ENCODE measurements around the gene NOX3. TPM values are rescaled to one million over a fixed set of nuclear protein-coding genes. Genes with fewer than 3 reads are reported as not detected.
"Not testable (repeated sequence)": the region's sequence is repeated elsewhere in the genome, so short reads cannot be mapped to it uniquely, and the experiment has no call there.

The NOX3 gene
- total and polyA plus RNA-seq, 2 donors from 2014 or later = not detected

GRCh38 chr6:155473741-155474140 lies 18.1 kb upstream of the NOX3 start:
- FAIRE-seq = no peak
- Histone ChIP-seq H3K4me3 (ENCODE audit: low read length in 3 of 3) (no peak overlapping the region), H3K27me3 (ENCODE audit: control insufficient read depth, insufficient read depth, low read length) (no peaks in the 10 kb centered on the region), H3K9ac (ENCODE audit: low read length in 3 of 3) (no peak overlapping the region), H3K36me3 (ENCODE audit: control insufficient read depth in 2 of 3, insufficient read depth in 3 of 3, low read length in 3 of 3) (no peaks in the 10 kb centered on the region), H3K27ac (ENCODE audit: low read depth in 2 of 2, low read length in 2 of 2) (no peak overlapping the region), H3K9me3 (ENCODE audit: control insufficient read depth in 2 of 3, insufficient read depth in 1 of 3, low read length in 3 of 3) (no peaks in the 10 kb centered on the region), H3K4me1 (ENCODE audit: control insufficient read depth in 2 of 3, insufficient read depth in 2 of 3, low read depth in 1 of 3, low read length in 3 of 3) (no peaks in the 10 kb centered on the region)
- DNase-seq = no peak
- intact Hi-C loops (cut with DNase I) = no loop called here
- no peak for TF ChIP-seq CTCF (IDR thresholded peaks at IDR 0.05; ENCODE audit: borderline replicate concordance, extremely low read depth, insufficient read depth)

- Histone ChIP-seq H3K36me3 (ENCODE audit: control insufficient read depth in 2 of 3, insufficient read depth in 3 of 3, low read length in 3 of 3) (no peaks in the 10 kb centered on the region), H3K9ac (ENCODE audit: low read length in 3 of 3) (no peak overlapping the region), H3K27me3 (ENCODE audit: control insufficient read depth, insufficient read depth, low read length) (no peaks in the 10 kb centered on the region), H3K9me3 (ENCODE audit: control insufficient read depth in 2 of 3, insufficient read depth in 1 of 3, low read length in 3 of 3) (no peaks in the 10 kb centered on the region), H3K4me3 (ENCODE audit: low read length in 3 of 3) (no peak overlapping the region), H3K4me1 (ENCODE audit: control insufficient read depth in 2 of 3, insufficient read depth in 2 of 3, low read depth in 1 of 3, low read length in 3 of 3) (no peaks in the 10 kb centered on the region), H3K27ac (ENCODE audit: low read depth in 2 of 2, low read length in 2 of 2) (no peak overlapping the region)
- FAIRE-seq (no peak), DNase-seq (no peak)
- intact Hi-C loops (cut with DNase I) = no loop called here
- no peak for TF ChIP-seq CTCF (IDR thresholded peaks at IDR 0.05; ENCODE audit: borderline replicate concordance, extremely low read depth, insufficient read depth)
Observed at GRCh38 chr6:155472886-155473285, 17.2 kb upstream of the NOX3 start.

GRCh38 chr6:155470979-155471616 lies 15.5 kb upstream of the NOX3 start:
- H3K9ac ChIP-seq (ENCODE audit: low read length in 3 of 3); intact Hi-C loops (cut with DNase I); H3K4me3 ChIP-seq (ENCODE audit: low read length in 3 of 3); DNase-seq; H3K9me3 ChIP-seq (ENCODE audit: control insufficient read depth in 2 of 3, insufficient read depth in 1 of 3, low read length in 3 of 3); FAIRE-seq; H3K27me3 ChIP-seq (ENCODE audit: control insufficient read depth, insufficient read depth, low read length); H3K27ac ChIP-seq (ENCODE audit: low read depth in 2 of 2, low read length in 2 of 2); H3K36me3 ChIP-seq (ENCODE audit: control insufficient read depth in 2 of 3, insufficient read depth in 3 of 3, low read length in 3 of 3); H3K4me1 ChIP-seq (ENCODE audit: control insufficient read depth in 2 of 3, insufficient read depth in 2 of 3, low read depth in 1 of 3, low read length in 3 of 3): not testable (repeated sequence)

GRCh38 chr6:155468543-155468942 lies 12.9 kb upstream of the NOX3 start:
- H3K9ac ChIP-seq (ENCODE audit: low read length in 3 of 3); H3K4me1 ChIP-seq (ENCODE audit: control insufficient read depth in 2 of 3, insufficient read depth in 2 of 3, low read depth in 1 of 3, low read length in 3 of 3); H3K4me3 ChIP-seq (ENCODE audit: low read length in 3 of 3); FAIRE-seq; intact Hi-C loops (cut with DNase I); H3K36me3 ChIP-seq (ENCODE audit: control insufficient read depth in 2 of 3, insufficient read depth in 3 of 3, low read length in 3 of 3); DNase-seq; H3K27me3 ChIP-seq (ENCODE audit: control insufficient read depth, insufficient read depth, low read length); H3K27ac ChIP-seq (ENCODE audit: low read depth in 2 of 2, low read length in 2 of 2): not testable (repeated sequence)
- H3K9me3 ChIP-seq (ENCODE audit: control insufficient read depth in 2 of 3, insufficient read depth in 1 of 3, low read length in 3 of 3) = peaks cover 0 to 13% (median 0%) of the 10 kb centered on the region in 3 donors
